Measurements from ENCODE around the gene TRIP12. TPM values are rescaled to one million over a fixed set of nuclear protein-coding genes. Genes with fewer than 3 reads are reported as not detected.

Gene TRIP12
- total and polyA plus RNA-seq, 2 experiments from 2014 or later = 21.5 to 133 TPM

DNA sequence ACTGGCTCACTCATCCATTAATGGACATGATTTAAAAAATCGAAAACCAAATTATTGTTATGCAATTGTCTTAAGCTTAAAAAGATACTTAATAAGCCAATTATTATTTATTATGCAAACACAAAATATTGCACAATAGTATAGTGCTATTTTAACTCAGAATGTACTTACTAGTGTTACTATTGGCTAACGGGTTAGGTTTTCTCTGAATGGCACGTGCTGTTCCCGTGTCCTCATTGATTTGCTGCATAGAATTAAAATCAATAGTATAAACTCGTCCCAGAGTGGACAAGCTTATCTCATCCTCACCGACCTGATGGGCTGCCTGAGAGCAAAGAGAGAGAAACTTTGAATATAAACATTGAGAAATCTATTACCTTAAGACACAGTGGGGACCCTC is 116.2 kb downstream of the TRIP12 start:
- H3K9me2 ChIP-seq (ENCODE audit: insufficient read depth) = no peaks in the 10 kb centered on the region
- DNase-seq (ENCODE audit: low spot score) = no peak
- no peak for TF ChIP-seq STAT1 (IDR thresholded peaks at IDR 0.05; ENCODE audit: unreplicated experiment)
- no peak for TF ChIP-seq CREB1 (CRISPR knock-in tag; IDR thresholded peaks at IDR 0.05; ENCODE audit: low read depth)
- TF ChIP-seq JUNB (IDR thresholded peaks at IDR 0.05; ENCODE audit: unreplicated experiment) = no peak
- no peak for TF ChIP-seq ZNF331 (CRISPR knock-in tag; IDR thresholded peaks at IDR 0.05; ENCODE audit: low read depth)
- no peak for TF ChIP-seq NANOG (IDR thresholded peaks at IDR 0.05; ENCODE audit: borderline replicate concordance)
- no peak for TF ChIP-seq ZNF114 (CRISPR knock-in tag; IDR thresholded peaks at IDR 0.05)
- TF ChIP-seq, protein P1, sequence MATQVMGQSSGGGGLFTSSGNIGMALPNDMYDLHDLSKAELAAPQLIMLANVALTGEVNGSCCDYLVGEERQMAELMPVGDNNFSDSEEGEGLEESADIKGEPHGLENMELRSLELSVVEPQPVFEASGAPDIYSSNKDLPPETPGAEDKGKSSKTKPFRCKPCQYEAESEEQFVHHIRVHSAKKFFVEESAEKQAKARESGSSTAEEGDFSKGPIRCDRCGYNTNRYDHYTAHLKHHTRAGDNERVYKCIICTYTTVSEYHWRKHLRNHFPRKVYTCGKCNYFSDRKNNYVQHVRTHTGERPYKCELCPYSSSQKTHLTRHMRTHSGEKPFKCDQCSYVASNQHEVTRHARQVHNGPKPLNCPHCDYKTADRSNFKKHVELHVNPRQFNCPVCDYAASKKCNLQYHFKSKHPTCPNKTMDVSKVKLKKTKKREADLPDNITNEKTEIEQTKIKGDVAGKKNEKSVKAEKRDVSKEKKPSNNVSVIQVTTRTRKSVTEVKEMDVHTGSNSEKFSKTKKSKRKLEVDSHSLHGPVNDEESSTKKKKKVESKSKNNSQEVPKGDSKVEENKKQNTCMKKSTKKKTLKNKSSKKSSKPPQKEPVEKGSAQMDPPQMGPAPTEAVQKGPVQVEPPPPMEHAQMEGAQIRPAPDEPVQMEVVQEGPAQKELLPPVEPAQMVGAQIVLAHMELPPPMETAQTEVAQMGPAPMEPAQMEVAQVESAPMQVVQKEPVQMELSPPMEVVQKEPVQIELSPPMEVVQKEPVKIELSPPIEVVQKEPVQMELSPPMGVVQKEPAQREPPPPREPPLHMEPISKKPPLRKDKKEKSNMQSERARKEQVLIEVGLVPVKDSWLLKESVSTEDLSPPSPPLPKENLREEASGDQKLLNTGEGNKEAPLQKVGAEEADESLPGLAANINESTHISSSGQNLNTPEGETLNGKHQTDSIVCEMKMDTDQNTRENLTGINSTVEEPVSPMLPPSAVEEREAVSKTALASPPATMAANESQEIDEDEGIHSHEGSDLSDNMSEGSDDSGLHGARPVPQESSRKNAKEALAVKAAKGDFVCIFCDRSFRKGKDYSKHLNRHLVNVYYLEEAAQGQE (IDR thresholded peaks at IDR 0.05; ENCODE audit: unreplicated experiment) = no peak
- TF ChIP-seq EZH2phosphoT487 (IDR thresholded peaks at IDR 0.05; ENCODE audit: unreplicated experiment) = no peak
- TF ChIP-seq, protein P2, sequence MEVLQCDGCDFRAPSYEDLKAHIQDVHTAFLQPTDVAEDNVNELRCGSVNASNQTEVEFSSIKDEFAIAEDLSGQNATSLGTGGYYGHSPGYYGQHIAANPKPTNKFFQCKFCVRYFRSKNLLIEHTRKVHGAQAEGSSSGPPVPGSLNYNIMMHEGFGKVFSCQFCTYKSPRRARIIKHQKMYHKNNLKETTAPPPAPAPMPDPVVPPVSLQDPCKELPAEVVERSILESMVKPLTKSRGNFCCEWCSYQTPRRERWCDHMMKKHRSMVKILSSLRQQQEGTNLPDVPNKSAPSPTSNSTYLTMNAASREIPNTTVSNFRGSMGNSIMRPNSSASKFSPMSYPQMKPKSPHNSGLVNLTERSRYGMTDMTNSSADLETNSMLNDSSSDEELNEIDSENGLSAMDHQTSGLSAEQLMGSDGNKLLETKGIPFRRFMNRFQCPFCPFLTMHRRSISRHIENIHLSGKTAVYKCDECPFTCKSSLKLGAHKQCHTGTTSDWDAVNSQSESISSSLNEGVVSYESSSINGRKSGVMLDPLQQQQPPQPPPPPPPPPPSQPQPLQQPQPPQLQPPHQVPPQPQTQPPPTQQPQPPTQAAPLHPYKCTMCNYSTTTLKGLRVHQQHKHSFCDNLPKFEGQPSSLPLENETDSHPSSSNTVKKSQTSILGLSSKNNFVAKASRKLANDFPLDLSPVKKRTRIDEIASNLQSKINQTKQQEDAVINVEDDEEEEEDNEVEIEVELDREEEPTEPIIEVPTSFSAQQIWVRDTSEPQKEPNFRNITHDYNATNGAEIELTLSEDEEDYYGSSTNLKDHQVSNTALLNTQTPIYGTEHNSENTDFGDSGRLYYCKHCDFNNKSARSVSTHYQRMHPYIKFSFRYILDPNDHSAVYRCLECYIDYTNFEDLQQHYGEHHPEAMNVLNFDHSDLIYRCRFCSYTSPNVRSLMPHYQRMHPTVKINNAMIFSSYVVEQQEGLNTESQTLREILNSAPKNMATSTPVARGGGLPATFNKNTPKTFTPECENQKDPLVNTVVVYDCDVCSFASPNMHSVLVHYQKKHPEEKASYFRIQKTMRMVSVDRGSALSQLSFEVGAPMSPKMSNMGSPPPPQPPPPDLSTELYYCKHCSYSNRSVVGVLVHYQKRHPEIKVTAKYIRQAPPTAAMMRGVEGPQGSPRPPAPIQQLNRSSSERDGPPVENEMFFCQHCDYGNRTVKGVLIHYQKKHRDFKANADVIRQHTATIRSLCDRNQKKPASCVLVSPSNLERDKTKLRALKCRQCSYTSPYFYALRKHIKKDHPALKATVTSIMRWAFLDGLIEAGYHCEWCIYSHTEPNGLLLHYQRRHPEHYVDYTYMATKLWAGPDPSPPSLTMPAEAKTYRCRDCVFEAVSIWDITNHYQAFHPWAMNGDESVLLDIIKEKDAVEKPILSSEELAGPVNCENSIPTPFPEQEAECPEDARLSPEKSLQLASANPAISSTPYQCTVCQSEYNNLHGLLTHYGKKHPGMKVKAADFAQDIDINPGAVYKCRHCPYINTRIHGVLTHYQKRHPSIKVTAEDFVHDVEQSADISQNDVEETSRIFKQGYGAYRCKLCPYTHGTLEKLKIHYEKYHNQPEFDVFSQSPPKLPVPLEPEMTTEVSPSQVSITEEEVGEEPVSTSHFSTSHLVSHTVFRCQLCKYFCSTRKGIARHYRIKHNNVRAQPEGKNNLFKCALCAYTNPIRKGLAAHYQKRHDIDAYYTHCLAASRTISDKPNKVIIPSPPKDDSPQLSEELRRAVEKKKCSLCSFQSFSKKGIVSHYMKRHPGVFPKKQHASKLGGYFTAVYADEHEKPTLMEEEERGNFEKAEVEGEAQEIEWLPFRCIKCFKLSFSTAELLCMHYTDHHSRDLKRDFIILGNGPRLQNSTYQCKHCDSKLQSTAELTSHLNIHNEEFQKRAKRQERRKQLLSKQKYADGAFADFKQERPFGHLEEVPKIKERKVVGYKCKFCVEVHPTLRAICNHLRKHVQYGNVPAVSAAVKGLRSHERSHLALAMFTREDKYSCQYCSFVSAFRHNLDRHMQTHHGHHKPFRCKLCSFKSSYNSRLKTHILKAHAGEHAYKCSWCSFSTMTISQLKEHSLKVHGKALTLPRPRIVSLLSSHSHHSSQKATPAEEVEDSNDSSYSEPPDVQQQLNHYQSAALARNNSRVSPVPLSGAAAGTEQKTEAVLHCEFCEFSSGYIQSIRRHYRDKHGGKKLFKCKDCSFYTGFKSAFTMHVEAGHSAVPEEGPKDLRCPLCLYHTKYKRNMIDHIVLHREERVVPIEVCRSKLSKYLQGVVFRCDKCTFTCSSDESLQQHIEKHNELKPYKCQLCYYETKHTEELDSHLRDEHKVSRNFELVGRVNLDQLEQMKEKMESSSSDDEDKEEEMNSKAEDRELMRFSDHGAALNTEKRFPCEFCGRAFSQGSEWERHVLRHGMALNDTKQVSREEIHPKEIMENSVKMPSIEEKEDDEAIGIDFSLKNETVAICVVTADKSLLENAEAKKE (CRISPR knock-in tag; IDR thresholded peaks at IDR 0.05) = no peak
- H3K4me3 Mint-ChIP-seq = no peak overlapping the region
- no peak overlapping the region for H3K4me3 ChIP-seq
- no peak for ATAC-seq
- H3K9me3 Mint-ChIP-seq = no peaks in the 10 kb centered on the region
- H3K79me2 ChIP-seq (replicated peaks; ENCODE audit: insufficient read depth) = peaks cover 6% of the 10 kb centered on the region; the same call in 1 of the 2 replicates
- peaks cover 43% of the 10 kb centered on the region; the same call in 2 of the 3 replicates for H3K36me3 Mint-ChIP-seq (ENCODE audit: low read depth)
- no peaks in the 10 kb centered on the region; the same call in 2 of the 3 replicates for H3K4me1 Mint-ChIP-seq
- H3F3A ChIP-seq (replicated peaks; ENCODE audit: low read depth) = no peaks in the 10 kb centered on the region
- peaks cover 2% of the 10 kb centered on the region for H3K27me3 Mint-ChIP-seq (ENCODE audit: insufficient read depth, low read depth, poor library complexity)
- H2AFZ ChIP-seq = no peak overlapping the region
- no peak overlapping the region for H3K27ac Mint-ChIP-seq
- H3K27ac ChIP-seq (ENCODE audit: low read depth) = no peak overlapping the region
- H3K4me1 ChIP-seq (ENCODE audit: insufficient read depth) = no peaks in the 10 kb centered on the region
- no peaks in the 10 kb centered on the region for H4K20me1 ChIP-seq (replicated peaks; ENCODE audit: insufficient read depth)
- H3K36me3 ChIP-seq (ENCODE audit: insufficient read depth) = peaks cover 15% of the 10 kb centered on the region; the same call in 1 of the 2 replicates
- no peaks in the 10 kb centered on the region for H3K27me3 ChIP-seq (ENCODE audit: insufficient read depth)
- H3K4me2 ChIP-seq = no peak overlapping the region

All from GM23338 (cell line).